T-helper 22 cell (primary cell): ENCODE data around the gene PSTPIP1.
"Not testable (repeated sequence)": the region's sequence is repeated elsewhere in the genome, so short reads cannot be mapped to it uniquely, and the experiment has no call there.

Source experiments
- DNase-seq: peaks from one replicate; pipeline ENCODE4 v3.0.0-alpha.2; 2020; ENCODE audit warnings: low read depth

The PSTPIP1 gene

GRCh38 chr15:76994971-76995945 is at the start of gene PSTPIP1:
PSTPIP1 (plus strand) TSS chr15:76995126; CDS start chr15:76995574, 448 bp downstream.
- peak; percentile 40 for DNase-seq

GRCh38 chr15:76945494-76946093 is 49.3 kb upstream of the PSTPIP1 start:
- no peak for DNase-seq

- DNase-seq = no peak
These were observed 47.5 kb upstream of the PSTPIP1 start for GRCh38 chr15:76947454-76947853.

GRCh38 chr15:76951220-76951619 is 43.7 kb upstream of the PSTPIP1 start:
- DNase-seq = no peak

- no peak for DNase-seq
These were observed 41.0 kb upstream of the PSTPIP1 start for GRCh38 chr15:76953913-76954312.

DNA sequence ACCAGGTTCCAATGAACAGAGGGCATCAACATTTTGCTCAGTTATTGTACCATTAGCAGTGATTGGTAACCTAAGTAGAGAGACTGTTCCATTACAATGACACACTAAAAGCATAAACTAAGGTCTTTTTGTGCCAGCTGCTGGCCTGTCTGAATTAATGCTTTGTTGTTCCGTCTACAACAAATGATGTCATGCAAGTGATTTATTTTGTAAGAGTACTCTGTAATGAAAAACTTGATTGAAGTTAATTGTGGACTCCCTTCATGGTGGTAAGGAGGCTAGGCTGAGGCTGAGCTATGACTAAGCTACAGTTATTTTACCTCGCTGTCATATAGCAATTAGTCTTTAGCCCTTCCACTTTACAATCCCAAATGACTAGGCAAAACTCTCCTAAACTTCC is 40.2 kb upstream of the PSTPIP1 start:
- DNase-seq = no peak

GRCh38 chr15:76961268-76962011 is 33.5 kb upstream of the PSTPIP1 start:
- no peak for DNase-seq

DNA sequence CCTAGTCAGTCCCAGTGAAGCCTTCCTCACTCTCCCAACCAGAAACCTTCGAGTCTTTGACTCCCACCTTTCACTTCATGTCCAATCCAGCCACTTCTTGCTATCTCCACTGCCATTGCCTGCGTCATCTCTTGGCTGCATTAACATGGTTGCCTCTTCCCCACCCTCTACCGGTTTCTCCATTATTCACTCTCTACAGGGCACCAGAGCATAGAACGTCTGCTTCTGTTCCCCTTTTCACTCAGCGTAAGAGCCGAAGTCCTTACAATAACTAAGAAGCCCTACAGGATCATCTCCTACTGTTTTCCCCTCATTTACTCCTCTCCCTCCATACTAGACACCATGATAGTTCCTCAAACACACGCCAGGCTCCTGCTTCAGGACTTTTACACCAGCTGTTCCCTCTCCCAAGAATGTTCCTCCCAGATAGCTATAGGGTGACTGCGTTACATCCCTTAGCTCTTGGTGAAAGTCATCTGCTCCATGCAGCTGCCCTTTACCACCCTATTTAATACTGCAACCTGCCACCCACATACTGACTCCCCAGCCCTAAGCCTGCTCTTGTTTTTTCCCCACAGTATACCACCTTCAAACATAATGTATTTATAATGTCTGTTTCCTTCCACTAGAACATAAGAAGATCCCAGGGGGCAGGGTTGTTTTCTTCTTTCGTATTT is 32.5 kb upstream of the PSTPIP1 start:
- DNase-seq = no peak

GRCh38 chr15:76963596-76963995 is 31.3 kb upstream of the PSTPIP1 start:
- no peak for DNase-seq

DNA sequence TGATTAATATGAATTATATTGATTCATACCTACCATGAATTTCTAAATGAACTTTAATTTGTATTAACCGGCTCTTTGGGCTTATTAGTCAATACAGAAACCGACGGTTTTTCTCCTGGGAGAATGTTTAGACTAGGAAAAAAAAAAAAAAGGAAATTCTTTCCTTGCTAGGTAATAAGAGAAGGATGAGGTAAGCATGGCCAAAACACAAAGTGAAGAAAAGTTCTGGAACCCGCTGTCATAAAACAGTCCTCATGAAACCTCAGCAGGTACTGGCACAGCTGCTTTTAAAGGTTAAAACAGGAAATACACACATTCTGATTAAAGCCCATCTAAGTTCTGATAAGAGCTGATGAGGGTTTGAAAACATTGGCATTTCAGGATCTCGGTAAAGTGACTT is 30.8 kb upstream of the PSTPIP1 start:
- no peak for DNase-seq

DNA sequence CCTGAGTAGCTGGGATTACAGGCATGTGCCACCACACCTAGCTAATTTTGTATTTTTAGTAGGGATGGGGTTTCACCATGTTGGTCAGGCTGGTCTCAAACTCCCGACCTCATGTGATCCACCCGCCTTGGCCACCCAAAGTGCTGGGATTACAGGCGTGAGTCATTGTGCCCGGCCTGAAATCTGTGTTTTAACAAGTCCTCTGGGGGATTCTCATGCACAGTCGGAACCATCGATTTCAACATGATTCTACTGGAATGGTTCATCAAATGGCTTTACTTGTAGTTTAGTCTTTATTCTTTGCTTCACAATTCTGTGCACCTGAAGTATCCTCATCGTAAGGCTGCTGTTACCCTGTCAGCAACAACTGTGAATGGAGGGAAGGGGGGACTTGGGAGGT is 28.9 kb upstream of the PSTPIP1 start:
- not testable (repeated sequence) for DNase-seq

DNA sequence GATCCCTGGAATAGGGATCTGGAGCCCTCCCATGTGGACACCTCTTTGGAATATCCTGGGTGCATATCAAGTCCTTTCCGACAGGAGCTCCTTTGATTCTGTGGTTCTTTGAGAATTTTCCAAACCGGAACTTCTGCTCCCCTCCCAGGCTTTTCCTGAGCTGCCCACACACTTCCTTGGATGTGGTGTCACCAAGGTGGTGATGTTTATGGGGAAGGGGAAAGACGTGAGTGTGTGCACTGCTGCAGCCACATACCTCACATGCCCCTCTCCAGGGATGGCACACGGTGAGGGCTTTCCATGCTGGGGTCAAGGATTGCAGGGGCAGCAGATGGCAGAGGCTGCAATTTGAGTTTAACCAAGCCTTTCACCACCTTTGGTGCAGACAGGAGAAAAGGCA is 27.9 kb upstream of the PSTPIP1 start:
- no peak for DNase-seq

DNA sequence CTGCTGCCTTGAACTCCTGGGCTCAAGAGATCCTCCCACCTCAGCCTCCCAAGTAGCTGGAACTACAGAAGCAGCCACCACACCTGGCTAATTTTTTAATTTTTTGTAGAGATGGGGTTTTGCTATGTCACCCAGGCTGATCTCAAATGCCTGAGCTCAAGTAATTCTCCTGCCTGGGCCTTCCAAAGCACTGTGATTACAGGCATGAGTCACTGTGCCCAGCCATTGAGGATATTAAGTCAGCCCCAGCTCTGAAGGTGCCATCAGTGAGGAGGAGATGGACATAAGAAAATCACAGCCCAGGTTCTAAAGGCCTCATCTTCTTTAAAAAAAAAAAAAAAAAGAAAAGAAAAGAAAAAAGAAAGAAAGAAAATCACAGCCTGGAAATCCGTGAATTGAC is 26.6 kb upstream of the PSTPIP1 start:
- DNase-seq = no peak

- DNase-seq = no peak
These were observed 22.3 kb upstream of the PSTPIP1 start for GRCh38 chr15:76972389-76973361.

GRCh38 chr15:76973362-76973743 is 21.6 kb upstream of the PSTPIP1 start:
- peak; percentile 37 for DNase-seq

DNA sequence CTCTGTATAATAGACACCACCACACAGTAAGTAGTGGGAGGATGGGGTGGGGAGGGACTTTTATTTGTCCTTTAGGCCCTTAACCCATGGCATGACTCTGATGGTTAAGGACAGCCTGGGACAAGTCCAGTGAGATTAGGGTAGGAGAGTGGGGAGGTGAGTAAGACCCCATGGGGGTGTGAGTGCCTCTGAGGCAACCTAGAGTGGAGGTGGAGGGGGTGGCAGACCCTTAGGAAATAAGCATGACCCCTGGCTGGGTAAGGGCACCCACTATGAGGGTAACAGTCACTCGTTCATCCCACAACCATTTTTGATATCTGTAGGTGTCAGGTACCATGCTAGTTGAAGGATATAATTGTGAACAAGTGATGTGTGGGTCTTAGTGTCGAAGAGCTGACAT is 21.0 kb upstream of the PSTPIP1 start:
- no peak for DNase-seq

GRCh38 chr15:76974456-76975036 is 20.4 kb upstream of the PSTPIP1 start:
- DNase-seq = no peak

DNA sequence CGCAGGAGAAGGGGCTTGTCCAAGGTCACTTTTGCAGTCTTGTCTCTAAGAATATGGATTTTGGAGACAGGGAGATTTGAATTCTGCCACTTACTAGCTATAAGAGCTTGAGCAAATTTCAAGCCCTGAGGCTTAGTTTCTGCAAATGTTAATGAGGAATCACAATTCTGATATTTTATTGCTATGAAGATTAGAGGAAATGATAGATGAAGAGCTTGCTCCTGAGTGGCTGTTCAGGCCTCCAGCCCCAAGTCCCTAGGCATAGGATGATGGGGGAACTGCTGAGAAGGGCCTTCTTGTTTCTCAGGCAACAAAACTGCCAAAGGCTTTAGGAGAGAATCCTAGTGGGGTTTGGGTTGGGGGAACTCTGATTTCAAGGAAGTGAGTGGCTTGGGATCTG is 18.8 kb upstream of the PSTPIP1 start:
- DNase-seq = no peak

DNA sequence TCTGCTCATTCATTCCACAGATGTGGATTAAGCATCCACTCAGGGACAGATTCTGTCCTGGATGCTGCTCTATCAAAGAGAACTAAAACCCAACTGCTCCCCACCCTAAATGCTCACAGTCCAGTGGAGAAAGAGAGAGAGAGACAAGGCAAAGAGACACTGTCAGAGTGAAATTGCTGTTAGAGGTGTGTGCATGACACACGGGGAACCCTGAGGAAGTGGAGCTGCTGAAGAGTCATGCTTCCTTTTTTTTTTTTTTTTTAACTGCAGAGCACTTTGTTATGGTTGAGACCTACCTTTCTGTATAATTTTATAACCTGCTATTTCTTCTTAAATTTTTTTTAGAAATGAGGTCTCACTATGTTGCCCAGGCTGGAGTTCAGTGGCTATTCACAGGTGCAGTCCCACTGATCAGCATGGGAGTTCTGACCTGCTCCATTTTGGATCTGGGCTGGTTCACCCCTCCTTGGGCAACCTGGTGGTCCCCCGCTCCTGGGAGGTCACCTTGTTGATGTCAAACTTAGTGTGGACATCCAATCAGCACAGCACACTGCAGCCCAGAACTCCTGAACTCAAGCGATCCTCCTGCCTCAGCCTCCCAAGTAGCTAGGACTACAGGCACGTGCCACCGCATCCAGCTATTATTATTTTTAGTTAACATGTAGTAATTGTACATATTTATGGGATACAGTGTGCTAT is 18.2 kb upstream of the PSTPIP1 start:
- DNase-seq = no peak
